Left renal pelvis (tissue), 4 donors: Measurements from ENCODE around the gene SLCO2B1. TPM values are rescaled to one million over a fixed set of nuclear protein-coding genes. Genes with fewer than 3 reads are reported as not detected.

Experiments
- DNase-seq, 4 donors: peaks; one replicate each; pipeline ENCODE4 v3.0.0-alpha.2; 2013; ENCODE audit warnings: low read depth in 4 of 4, low spot score in 3 of 4
- polyA plus RNA-seq, 4 donors: library from polyadenylated mRNA; unstranded; fragments of 120-200 nt; gene quantifications; one replicate each; pipeline ENCODE4 v1.2.1, GENCODE V29; 2013; ENCODE audit not compliant: insufficient read length in 4 of 4

Gene SLCO2B1
- polyA plus RNA-seq, 4 donors = 6.3 to 10.3 (median 9.3) TPM

- no peak for DNase-seq
Observed at GRCh38 chr11:75190652-75191329, 39.9 kb downstream of the SLCO2B1 start.

DNA sequence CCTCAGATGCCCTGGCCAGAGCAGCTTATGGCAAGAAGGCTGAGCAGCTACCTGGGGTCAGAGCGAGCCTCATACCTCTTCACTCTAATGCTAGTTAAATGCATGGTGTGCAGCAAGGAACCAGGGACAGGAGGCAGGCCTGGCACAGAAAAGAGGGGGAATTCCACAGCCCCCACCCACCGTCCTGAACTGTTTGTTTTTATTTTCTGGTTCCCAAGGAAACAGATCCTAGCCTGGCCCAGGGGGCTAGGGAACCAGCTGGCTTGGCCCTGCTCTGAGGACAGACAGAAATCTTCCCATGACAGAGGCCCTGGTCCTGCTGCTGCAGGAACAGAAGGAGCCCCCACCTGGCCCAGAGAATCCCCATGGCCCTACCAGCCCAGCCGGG lies 40.4 kb downstream of the SLCO2B1 start:
- DNase-seq = no peak

- no peak for DNase-seq
Observed at GRCh38 chr11:75193271-75193670, 42.4 kb downstream of the SLCO2B1 start.

DNA sequence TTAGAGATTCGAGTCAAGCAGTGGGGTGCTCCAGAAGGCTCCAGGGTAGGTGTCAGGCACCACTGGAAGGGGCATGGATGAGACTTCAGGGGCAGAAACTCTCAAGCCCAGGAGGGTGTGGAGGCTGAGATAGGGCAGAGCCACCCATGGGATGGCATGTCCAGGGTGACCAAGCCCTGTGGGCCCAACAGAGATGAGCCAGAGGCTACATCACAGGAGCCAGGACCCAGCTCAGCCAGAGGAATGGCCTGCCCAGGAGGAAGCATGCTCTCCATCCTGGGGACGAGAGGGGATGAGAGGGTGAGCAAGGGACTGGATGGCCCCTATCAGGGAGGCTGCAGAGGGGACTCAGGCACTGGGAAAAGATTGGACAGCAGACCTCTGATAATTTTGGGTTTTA lies 42.8 kb downstream of the SLCO2B1 start:
- DNase-seq = no peak

DNA sequence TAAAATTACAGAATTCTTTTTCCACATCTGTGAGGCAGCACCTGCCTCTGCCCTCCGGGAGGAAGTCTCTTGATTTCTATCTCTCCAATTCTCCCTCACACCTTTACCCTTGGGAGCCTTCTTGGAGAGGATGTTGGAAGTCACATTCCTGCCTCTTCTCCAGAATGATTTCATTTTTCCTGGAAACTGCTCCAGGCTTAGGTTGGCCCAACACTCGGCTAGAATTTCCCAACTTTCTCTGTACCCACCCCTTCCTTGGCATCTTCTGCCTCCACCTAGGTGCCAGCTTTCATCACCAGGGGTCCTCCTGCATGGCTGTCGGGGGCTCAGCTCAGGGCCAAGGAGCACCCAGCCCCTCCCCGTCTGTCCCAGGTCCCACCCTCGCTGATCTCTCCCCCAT lies 43.2 kb downstream of the SLCO2B1 start:
- DNase-seq = no peak

DNA sequence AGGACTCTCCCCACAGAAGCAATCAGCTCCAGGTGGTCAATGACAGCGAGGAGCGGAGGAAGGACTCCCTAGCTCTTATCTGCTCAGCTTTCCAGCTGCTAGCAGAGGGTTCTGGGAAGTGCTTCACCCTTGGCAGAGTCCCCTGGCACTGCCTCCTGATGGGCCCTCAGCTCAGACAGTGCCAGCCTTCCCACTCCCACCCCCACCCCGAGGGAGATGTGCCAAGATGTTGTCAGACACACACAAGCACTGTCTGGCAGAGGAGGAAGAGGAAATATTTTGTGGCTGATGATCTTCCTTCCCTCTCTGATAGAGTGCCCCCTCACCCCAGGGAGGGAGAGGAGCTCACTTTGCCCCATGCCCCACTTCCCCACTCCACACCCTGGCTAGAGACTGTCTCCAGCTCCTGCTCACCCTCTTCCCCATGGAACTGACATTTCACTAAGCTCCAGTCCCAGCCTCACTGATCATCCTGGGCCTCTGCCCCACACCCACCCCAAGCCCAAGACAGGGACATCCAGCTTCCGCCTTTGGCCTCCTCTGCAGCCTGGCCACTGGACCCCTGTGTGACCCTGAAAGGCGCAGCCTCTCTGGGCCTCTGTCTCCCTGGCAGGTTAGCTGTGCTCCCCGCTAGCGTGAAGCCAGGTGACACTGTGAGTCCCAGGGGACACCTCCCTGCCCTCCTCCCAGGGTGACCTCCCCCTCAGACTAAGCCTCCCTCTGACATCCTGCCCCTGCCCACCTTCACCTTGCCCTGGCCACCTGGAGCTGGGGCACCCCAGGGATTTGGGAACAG lies 44.5 kb downstream of the SLCO2B1 start:
- no peak for DNase-seq

DNA sequence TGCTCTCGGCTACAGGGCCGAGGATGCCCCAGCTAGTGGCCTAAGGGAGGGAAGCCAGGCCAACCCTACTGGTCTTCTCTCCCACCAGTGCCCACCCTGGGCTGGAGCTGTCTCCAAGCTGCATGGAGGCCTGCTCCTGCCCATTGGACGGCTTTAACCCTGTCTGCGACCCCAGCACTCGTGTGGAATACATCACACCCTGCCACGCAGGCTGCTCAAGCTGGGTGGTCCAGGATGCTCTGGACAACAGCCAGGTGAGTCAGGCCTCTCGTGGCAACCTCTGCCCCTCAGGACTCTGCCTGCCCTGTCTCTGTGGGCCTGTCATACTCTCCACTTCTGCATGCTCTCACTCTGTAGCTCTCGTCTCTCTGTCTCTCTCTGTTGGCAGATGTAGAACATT lies 45.5 kb downstream of the SLCO2B1 start:
- DNase-seq = no peak

- no peak for DNase-seq
Observed at GRCh38 chr11:75197512-75198277, 46.8 kb downstream of the SLCO2B1 start.

- no peak for DNase-seq
Observed at GRCh38 chr11:75198278-75198973, 47.5 kb downstream of the SLCO2B1 start.

DNA sequence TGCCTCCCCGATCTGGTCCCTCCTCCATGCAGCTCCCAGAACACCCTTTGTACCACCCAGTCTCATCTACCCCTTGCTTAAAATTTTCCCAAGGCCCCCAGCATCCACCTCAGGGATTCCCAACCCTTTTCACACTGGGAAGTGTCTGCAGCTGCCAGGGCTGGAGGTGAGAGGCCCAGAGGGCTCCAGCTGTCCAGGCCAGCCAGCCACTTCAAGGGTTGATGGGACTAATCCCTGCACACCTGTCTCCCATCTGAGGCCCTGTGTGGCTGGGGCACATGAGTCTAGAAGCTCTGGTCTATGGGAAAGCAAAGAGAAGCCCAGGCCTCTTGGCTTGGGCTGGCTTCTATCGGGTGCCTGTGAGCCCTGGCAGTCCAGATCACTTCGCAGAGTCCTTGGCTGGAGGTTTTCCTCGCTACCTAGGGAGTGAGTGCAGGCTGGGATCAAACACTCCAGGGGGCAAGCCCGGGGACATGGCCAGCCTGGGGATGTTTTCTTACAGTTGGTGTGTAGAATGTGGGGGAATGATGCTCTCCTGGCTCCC lies 48.6 kb downstream of the SLCO2B1 start:
- DNase-seq = no peak

GRCh38 chr11:75200051-75200450 lies 49.1 kb downstream of the SLCO2B1 start:
- no peak for DNase-seq

- DNase-seq = no peak
Observed at GRCh38 chr11:75200531-75200930, 49.6 kb downstream of the SLCO2B1 start.

DNA sequence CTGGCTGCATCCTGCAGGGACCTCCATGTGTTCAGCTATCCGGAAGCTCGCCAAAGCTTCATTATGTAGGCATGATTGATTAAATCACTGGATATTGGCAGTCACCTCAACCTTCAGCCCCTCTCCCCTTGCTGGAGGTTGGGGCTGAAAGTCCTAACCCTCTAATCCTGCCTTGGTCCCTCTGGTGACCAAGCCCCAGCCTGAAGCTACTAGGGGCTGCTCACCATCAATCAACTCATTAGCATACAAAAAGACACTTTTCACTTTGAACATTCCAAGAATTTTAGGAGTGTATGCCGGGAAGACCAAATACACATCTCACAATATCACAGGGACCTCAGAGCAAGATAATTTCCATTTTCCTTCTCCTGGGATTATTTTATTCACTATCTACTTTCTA lies 50.9 kb downstream of the SLCO2B1 start:
- no peak for DNase-seq

- DNase-seq = no peak
Observed at GRCh38 chr11:75202195-75202594, 51.3 kb downstream of the SLCO2B1 start.

DNA sequence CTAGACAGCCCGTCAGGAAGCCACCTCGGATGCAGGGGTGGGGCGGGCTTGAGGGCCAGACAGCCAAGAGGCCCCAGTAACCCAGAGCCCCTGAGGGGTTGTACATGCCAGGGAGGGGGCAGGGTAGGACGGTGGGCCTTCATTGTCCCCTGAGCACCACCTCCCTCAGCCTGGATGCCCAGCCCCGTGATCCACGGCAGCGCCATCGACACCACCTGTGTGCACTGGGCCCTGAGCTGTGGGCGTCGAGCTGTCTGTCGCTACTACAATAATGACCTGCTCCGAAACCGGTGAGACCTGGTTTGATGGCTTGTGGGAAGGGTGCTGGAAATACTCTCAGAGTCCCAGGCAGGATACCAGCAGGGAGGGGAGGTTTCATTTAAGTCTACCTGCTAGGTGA lies 52.2 kb downstream of the SLCO2B1 start:
- DNase-seq = no peak

DNA sequence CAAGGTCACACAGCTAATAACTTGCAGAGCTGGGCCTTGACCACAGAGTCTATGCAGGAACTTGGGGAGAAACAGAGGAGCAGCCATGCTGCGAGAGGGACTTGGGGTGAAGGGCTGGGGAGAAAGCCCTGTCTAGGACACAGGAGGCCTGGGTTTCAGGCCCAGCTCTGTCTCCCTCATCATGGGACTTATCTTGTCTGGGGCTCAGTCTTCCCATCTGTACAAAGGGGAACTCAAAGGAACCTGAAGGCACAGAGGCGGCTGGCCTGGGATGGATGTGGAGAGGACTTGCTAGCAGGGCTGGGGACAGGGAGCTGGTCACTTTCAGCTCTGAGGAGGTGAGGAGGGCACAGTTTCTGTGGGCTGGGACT lies 52.7 kb downstream of the SLCO2B1 start:
- DNase-seq = no peak

DNA sequence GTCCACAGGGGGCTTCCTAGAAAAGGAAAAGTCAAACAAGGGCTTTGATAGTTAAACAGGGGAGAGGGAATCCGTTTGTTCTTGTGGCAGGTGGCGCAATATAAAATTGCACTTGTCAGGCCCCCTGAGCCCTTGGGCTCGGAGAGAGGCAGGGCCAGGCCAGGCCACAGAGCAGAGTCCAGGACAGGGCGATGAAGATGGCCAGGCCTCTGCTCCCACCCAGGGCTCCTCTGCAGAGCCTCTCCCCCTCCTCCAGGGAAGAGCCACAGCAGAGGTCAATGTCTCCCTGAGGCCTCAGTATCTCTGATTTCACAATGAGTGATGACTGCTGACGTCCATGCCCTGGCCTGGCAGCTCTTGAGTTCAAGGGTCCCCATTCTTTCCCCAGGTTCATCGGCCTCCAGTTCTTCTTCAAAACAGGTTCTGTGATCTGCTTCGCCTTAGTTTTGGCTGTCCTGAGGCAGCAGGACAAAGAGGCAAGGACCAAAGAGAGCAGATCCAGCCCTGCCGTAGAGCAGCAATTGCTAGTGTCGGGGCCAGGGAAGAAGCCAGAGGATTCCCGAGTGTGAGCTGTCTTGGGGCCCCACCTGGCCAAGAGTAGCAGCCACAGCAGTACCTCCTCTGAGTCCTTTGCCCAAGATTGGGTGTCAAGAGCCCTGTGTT lies 53.2 kb downstream of the SLCO2B1 start:
- no peak for DNase-seq

GRCh38 chr11:75204685-75205563 lies 54.0 kb downstream of the SLCO2B1 start:
- peak; percentile 36 to 68 (median 58) for DNase-seq

DNA sequence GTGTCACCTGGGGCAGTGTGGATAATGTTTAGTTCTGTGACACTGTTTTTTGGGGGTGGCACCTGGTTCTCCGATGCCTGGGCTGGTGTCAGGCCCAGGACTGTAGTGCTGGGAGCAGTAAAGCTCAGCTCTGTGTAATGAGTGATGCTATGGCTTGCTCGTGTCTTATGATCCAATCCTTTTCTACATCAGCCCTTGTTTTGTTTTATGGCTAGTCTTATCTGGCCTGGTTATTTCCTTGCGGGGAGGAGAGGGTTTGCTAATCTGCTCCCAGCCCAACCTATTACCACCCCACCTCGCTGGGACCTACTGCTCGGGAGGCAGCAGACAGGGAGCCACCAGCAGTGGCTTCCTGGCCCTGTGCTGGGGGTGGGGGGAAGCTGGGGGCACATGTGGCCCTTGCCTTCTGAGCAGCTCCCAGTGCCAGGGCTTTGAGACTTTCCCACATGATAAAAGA lies 54.7 kb downstream of the SLCO2B1 start:
- no peak for DNase-seq
